AG04449 (cell line): ENCODE measurements around the gene CAMTA1.

Experiments
- CTCF ChIA-PET: fragments of 350-600 bp; formaldehyde crosslinking; extraction: SDS; loops from one replicate; lab custom pipeline; 2021; ENCODE audit warnings: antibody characterized with exemption; lab: Yijun Ruan, JAX
- POLR2A ChIA-PET: fragments of 400-600, 350-600 bp; formaldehyde crosslinking; extraction: SDS; loops from one replicate; lab custom pipeline; 2020; ENCODE audit warnings: antibody characterized with exemption, inconsistent platforms; lab: Yijun Ruan, JAX
- DNase-seq: peaks from one replicate; pipeline ENCODE4 v3.0.0-alpha.2; 2010; ENCODE audit warnings: low read depth, low spot score
- H3K4me3 ChIP-seq: 2 replicates; pipeline ENCODE4 v1.5.1; 2011; ENCODE audit warnings: low read depth, mild to moderate bottlenecking, control low read depth, low read length
- CTCF ChIP-seq: IDR thresholded peaks from one replicate; pipeline ENCODE4 v1.5.1; 2011; ENCODE audit warnings: mild to moderate bottlenecking, moderate library complexity, low read length, control low read depth, inconsistent platforms; ENCODE audit not compliant: insufficient read depth; ENCODE audit errors: missing control alignments

Gene CAMTA1

DNA sequence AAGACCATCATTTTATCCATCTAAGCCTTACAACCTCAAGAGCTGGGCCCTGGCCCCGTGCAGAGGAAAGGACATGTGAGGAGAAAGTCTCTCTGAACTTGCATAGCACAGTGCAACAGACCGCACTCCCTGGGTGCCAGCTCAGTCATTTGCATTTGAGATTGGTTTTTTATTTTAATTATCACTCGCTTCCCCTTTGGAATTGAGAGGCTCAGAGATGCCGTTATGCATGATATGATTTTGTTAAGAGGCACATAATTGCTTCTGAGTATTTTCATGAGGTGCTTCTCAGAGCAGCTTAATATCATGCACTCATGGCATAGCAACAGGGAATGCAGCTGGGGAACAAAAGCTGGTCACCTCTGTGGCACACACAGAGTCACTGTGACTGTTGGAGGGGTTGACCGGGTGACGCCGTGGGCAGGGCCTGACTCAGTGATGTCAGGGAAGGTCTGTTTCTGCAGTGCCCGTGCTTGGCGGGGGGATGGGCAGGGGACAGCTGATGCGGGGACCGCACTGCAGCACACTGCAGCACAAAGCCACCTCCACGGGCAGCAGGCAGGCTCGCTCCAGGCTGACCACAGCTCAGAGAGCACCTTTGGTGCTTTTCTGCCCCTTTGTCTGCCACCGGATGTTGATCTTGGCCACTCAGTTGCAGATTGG, 942.7 kb downstream of the CAMTA1 start:
- ChIA-PET POLR2A (no interaction called here), CTCF (interaction anchor here (1.2 kb wide), 1 partner anchor 59 kb away, joined by 11 read pairs; no protein-coding TSS in a partner anchor)
- DNase-seq, result no peak
- H3K4me3 ChIP-seq, result no peak overlapping the region
- no peak for TF ChIP-seq CTCF

GRCh38 chr1:7729761-7730160, 944.5 kb downstream of the CAMTA1 start:
- no peak for TF ChIP-seq CTCF
- ChIA-PET POLR2A (no interaction called here), CTCF (interaction anchor here (1.8 kb wide), 1 partner anchor 22 kb away, joined by 5 read pairs; no protein-coding TSS in a partner anchor)
- no peak overlapping the region for H3K4me3 ChIP-seq
- DNase-seq, result no peak

- ChIA-PET POLR2A (no interaction called here), CTCF (interaction anchor here (0.7 to 1.5 kb wide), 3 partner anchors 11 to 64 kb away, joined by 3 to 8 read pairs (median 3); no protein-coding TSS in a partner anchor)
- TF ChIP-seq CTCF, result no peak
- DNase-seq, result no peak
- no peak overlapping the region for H3K4me3 ChIP-seq
Measured at GRCh38 chr1:7732331-7732730, 947.1 kb downstream of the CAMTA1 start.

DNA sequence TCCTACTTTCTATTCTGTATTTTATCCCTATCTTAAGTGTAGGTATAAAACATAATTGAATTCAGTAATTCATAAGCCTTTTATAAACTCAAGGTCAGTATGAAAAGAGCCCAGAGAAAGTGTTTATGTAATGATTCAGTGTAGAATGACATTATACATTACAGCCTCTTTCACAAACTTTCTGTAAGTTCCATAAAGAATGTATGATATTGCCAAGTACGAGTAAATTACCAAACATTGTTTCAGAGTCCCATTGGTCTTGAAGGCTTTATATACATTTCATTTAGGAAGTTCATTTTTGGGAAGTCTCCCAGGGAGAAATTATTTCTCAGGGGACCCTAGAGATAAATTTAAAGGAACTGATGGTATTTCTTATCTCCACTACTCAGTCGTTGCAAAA, 948.0 kb downstream of the CAMTA1 start:
- TF ChIP-seq CTCF, result no peak
- ChIA-PET POLR2A (no interaction called here), CTCF (interaction anchor here (0.7 kb wide), 1 partner anchor 12 kb away, joined by 3 read pairs; no protein-coding TSS in a partner anchor)
- no peak for DNase-seq
- no peak overlapping the region for H3K4me3 ChIP-seq

- H3K4me3 ChIP-seq, result no peak overlapping the region
- TF ChIP-seq CTCF, result no peak
- no peak for DNase-seq
- CTCF ChIA-PET, result interaction anchor here (1.9 to 10.5 kb wide), 3 partner anchors 13 to 71 kb away, joined by 4 to 146 read pairs (median 71); no protein-coding TSS in a partner anchor
- POLR2A ChIA-PET, result no interaction called here
Measured at GRCh38 chr1:7738044-7738443, 952.8 kb downstream of the CAMTA1 start.

DNA sequence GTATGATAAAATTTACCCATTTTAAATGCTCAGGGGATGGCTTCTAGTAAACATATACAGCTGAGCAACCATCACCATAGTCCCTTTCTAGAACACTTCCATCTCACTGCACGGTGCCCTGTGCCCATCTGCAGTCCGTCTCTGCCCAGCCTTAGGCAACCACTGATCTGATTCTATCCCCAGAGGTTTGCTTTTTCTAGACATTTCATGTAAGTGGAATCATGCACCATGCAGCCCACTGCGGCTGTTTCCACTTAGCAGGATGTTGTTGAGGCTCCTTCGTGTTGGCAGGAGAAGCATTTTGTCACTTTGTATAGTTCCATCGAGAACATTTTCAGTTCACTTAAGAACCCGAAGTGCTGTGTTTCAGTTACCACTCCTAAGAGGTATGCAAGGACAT, 958.1 kb downstream of the CAMTA1 start:
- CTCF ChIA-PET, result interaction anchor here (7.8 to 10.5 kb wide), 2 partner anchors 8 to 76 kb away, joined by 71 to 146 read pairs; no protein-coding TSS in a partner anchor
- POLR2A ChIA-PET, result no interaction called here
- TF ChIP-seq CTCF, result no peak
- no peak for DNase-seq
- H3K4me3 ChIP-seq, result no peak overlapping the region
